Loucy (cell line): ENCODE data around the gene VPS35L.

Experiments
- H2AFZ ChIP-seq: fragments of 200-600 bp; sonication (generic); 2 replicates; pipeline ENCODE4 v1.6.0; 2016; ENCODE audit warnings: antibody characterized with exemption, mild to moderate bottlenecking, low read length, moderate library complexity
- H3F3A ChIP-seq: fragments of 200-600 bp; 2 replicates; pipeline ENCODE4 v1.6.0; 2016; ENCODE audit warnings: antibody characterized with exemption, low read depth, mild to moderate bottlenecking
- H3K27me3 ChIP-seq: fragments of 200-600 bp; sonication (generic); 2 replicates; pipeline ENCODE4 v1.6.1; 2014; ENCODE audit warnings: low read length, mild to moderate bottlenecking; ENCODE audit not compliant: insufficient read depth, poor library complexity, severe bottlenecking
- H3K36me3 ChIP-seq: fragments of 200-600 bp; sonication (generic); 2 replicates; pipeline ENCODE4 v1.6.1; 2016; ENCODE audit warnings: low read length; ENCODE audit not compliant: insufficient read depth
- H3K4me1 ChIP-seq: fragments of 200-600 bp; sonication (generic); 2 replicates; pipeline ENCODE4 v1.5.1; 2014; ENCODE audit warnings: low read length, mild to moderate bottlenecking; ENCODE audit not compliant: insufficient read depth, poor library complexity, severe bottlenecking
- H3K4me2 ChIP-seq: fragments of 200-600 bp; sonication (generic); 2 replicates; pipeline ENCODE4 v1.6.0; 2014; ENCODE audit warnings: antibody characterized with exemption, low read length, low read depth, mild to moderate bottlenecking; ENCODE audit not compliant: poor library complexity, severe bottlenecking
- H3K4me3 ChIP-seq: fragments of 200-600 bp; sonication (generic); 2 replicates; pipeline ENCODE4 v1.5.1; 2014; ENCODE audit warnings: low read length, mild to moderate bottlenecking, mixed read lengths; ENCODE audit not compliant: poor library complexity, severe bottlenecking
- H3K79me2 ChIP-seq: fragments of 200-600 bp; sonication (generic); 2 replicates; pipeline ENCODE4 v1.6.1; 2014; ENCODE audit warnings: low read length; ENCODE audit not compliant: insufficient read depth
- H3K9ac ChIP-seq: fragments of 200-600 bp; sonication (generic); 2 replicates; pipeline ENCODE4 v1.6.0; 2014; ENCODE audit warnings: mild to moderate bottlenecking, low read depth, low read length, moderate library complexity; ENCODE audit not compliant: poor library complexity, severe bottlenecking
- H3K9me2 ChIP-seq: fragments of 200-600 bp; sonication (generic); replicated peaks from 2 replicates; pipeline ENCODE4 v1.6.1; 2016; ENCODE audit warnings: low read depth, low read length, mixed read lengths
- H3K9me3 ChIP-seq: fragments of 200-600 bp; sonication (generic); 2 replicates; pipeline ENCODE4 v1.6.1; 2014; ENCODE audit warnings: mild to moderate bottlenecking, antibody characterized with exemption, low read length, low read depth; ENCODE audit not compliant: insufficient read depth
- H4K20me1 ChIP-seq: fragments of 200-600 bp; sonication (generic); 2 replicates; pipeline ENCODE4 v1.6.0; 2014; ENCODE audit warnings: antibody characterized with exemption, low read length, mild to moderate bottlenecking; ENCODE audit not compliant: insufficient read depth, poor library complexity, severe bottlenecking
- CTCF ChIP-seq: fragments of 200-600 bp; sonication (generic); conservative IDR thresholded peaks from 2 replicates; pipeline ENCODE4 v1.5.1; 2014; ENCODE audit warnings: mild to moderate bottlenecking, antibody characterized with exemption, low read length
- EZH2phosphoT487 ChIP-seq: fragments of 200-600 bp; IDR thresholded peaks from 2 replicates; pipeline ENCODE4 v1.6.1; 2018; ENCODE audit warnings: antibody characterized with exemption, mild to moderate bottlenecking, moderate library complexity, borderline replicate concordance

Gene VPS35L

GRCh38 chr16:19722981-19723380, 167.5 kb downstream of the VPS35L start:
- Histone ChIP-seq H3K9me3 (no peaks in the 10 kb centered on the region), H3K79me2 (no peaks in the 10 kb centered on the region), H3K4me2 (no peak overlapping the region), H3K36me3 (no peaks in the 10 kb centered on the region), H3K4me1 (peaks cover 7% of the 10 kb centered on the region), H3K9ac (no peak overlapping the region), H4K20me1 (no peaks in the 10 kb centered on the region), H2AFZ (no peak overlapping the region), H3K4me3 (no peak overlapping the region), H3F3A (no peaks in the 10 kb centered on the region; the same call in 1 of the 2 replicates), H3K9me2 (no peaks in the 10 kb centered on the region), H3K27me3 (no peaks in the 10 kb centered on the region)
- TF ChIP-seq EZH2phosphoT487 (no peak), CTCF (no peak)

- H4K20me1 ChIP-seq: no peaks in the 10 kb centered on the region
- no peaks in the 10 kb centered on the region for H3K9me3 ChIP-seq
- H3K4me2 ChIP-seq: no peak overlapping the region
- no peaks in the 10 kb centered on the region for H3K36me3 ChIP-seq
- H3K4me1 ChIP-seq: no peaks in the 10 kb centered on the region
- H3K27me3 ChIP-seq: no peaks in the 10 kb centered on the region
- H3F3A ChIP-seq: no peaks in the 10 kb centered on the region
- H3K79me2 ChIP-seq: no peaks in the 10 kb centered on the region
- H2AFZ ChIP-seq: no peak overlapping the region
- H3K9me2 ChIP-seq: no peaks in the 10 kb centered on the region
- no peak overlapping the region for H3K4me3 ChIP-seq
- no peak for TF ChIP-seq EZH2phosphoT487
- TF ChIP-seq CTCF: no peak
- no peak overlapping the region for H3K9ac ChIP-seq
These were observed 173.1 kb downstream of the VPS35L start for GRCh38 chr16:19728636-19728965.

- TF ChIP-seq EZH2phosphoT487 (no peak), CTCF (no peak)
- Histone ChIP-seq H3K4me1 (no peaks in the 10 kb centered on the region), H3K4me2 (no peak overlapping the region), H3K9ac (no peak overlapping the region), H4K20me1 (no peaks in the 10 kb centered on the region), H3K27me3 (no peaks in the 10 kb centered on the region), H3K4me3 (no peak overlapping the region), H3K9me2 (no peaks in the 10 kb centered on the region), H3F3A (no peaks in the 10 kb centered on the region), H3K79me2 (no peaks in the 10 kb centered on the region), H2AFZ (no peak overlapping the region), H3K36me3 (no peaks in the 10 kb centered on the region), H3K9me3 (no peaks in the 10 kb centered on the region)
These were observed 178.0 kb downstream of the VPS35L start for GRCh38 chr16:19733551-19733950.
